WTC11 (cell line): ENCODE results near the gene C1orf56. TPM values are rescaled to one million over a fixed set of nuclear protein-coding genes. Genes with fewer than 3 reads are reported as not detected.

ENCODE experiments used
- CBFB ChIP-seq: sonication (generic); formaldehyde crosslinking; IDR thresholded peaks from 2 replicates; pipeline ENCODE4 v1.8.1; 2022; ENCODE audit warnings: mild to moderate bottlenecking, low read depth, missing genetic modification reagents
- ETV6 ChIP-seq: sonication (generic); formaldehyde crosslinking; IDR thresholded peaks from 2 replicates; pipeline ENCODE4 v1.8.1; 2022; ENCODE audit warnings: mild to moderate bottlenecking, missing genetic modification reagents
- FOXJ3 ChIP-seq: sonication (generic); formaldehyde crosslinking; IDR thresholded peaks from 2 replicates; pipeline ENCODE4 v1.9.0; 2021; ENCODE audit warnings: missing genetic modification reagents, mild to moderate bottlenecking, borderline replicate concordance
- HMGXB4 ChIP-seq: sonication (generic); formaldehyde crosslinking; IDR thresholded peaks from 2 replicates; pipeline ENCODE4 v1.8.1; 2023; ENCODE audit warnings: mild to moderate bottlenecking, moderate library complexity, missing genetic modification reagents
- JAZF1 ChIP-seq: fragments of 250-450 bp; sonication (Bioruptor Pico); IDR thresholded peaks from 2 replicates; pipeline ENCODE4 v1.9.0; 2021; ENCODE audit warnings: moderate library complexity, mild to moderate bottlenecking, inconsistent platforms
- MAX ChIP-seq: sonication (generic); formaldehyde crosslinking; IDR thresholded peaks from 2 replicates; pipeline ENCODE4 v1.8.0; 2022; ENCODE audit warnings: mild to moderate bottlenecking, missing genetic modification reagents
- MLX ChIP-seq: sonication (generic); formaldehyde crosslinking; IDR thresholded peaks from 2 replicates; pipeline ENCODE4 v1.8.1; 2023; ENCODE audit warnings: mild to moderate bottlenecking, missing genetic modification reagents, moderate library complexity
- MYBL2 ChIP-seq: sonication (generic); formaldehyde crosslinking; IDR thresholded peaks from 2 replicates; pipeline ENCODE4 v1.8.1; 2023; ENCODE audit warnings: mild to moderate bottlenecking, moderate library complexity, missing genetic modification reagents
- NFYB ChIP-seq: sonication (generic); formaldehyde crosslinking; conservative IDR thresholded peaks from 2 replicates; pipeline ENCODE4 v1.8.0; 2022; ENCODE audit warnings: low read depth, missing genetic modification reagents
- PRRX2 ChIP-seq: fragments of 250-450 bp; sonication (Bioruptor Pico); IDR thresholded peaks from 2 replicates; pipeline ENCODE4 v1.8.0; 2021; ENCODE audit warnings: mild to moderate bottlenecking
- SP1 ChIP-seq: sonication (generic); formaldehyde crosslinking; conservative IDR thresholded peaks from 2 replicates; pipeline ENCODE4 v1.8.1; 2022; ENCODE audit warnings: missing genetic modification reagents
- TEAD1 ChIP-seq: sonication (generic); formaldehyde crosslinking; IDR thresholded peaks from 2 replicates; pipeline ENCODE4 v1.8.0; 2022; ENCODE audit warnings: mild to moderate bottlenecking, missing genetic modification reagents
- USF1 ChIP-seq: sonication (generic); formaldehyde crosslinking; IDR thresholded peaks from 2 replicates; pipeline ENCODE4 v1.8.0; 2022; ENCODE audit warnings: mild to moderate bottlenecking, missing genetic modification reagents
- ZNF671 ChIP-seq: fragments of 250-450 bp; sonication (Bioruptor Pico); IDR thresholded peaks from 2 replicates; pipeline ENCODE4 v1.8.0; 2021; ENCODE audit warnings: mild to moderate bottlenecking
- total RNA-seq: library from RNA; stranded (reverse); gene quantifications from 3 replicates; pipeline ENCODE4 v1.2.3, GENCODE V29; 2021
- TF ChIP-seq, protein P1 (sequence below): sonication (generic); formaldehyde crosslinking; IDR thresholded peaks from 2 replicates; pipeline ENCODE4 v1.8.1; 2023; ENCODE audit warnings: mild to moderate bottlenecking, missing genetic modification reagents, moderate library complexity
- TF ChIP-seq, protein P2 (sequence below): sonication (generic); formaldehyde crosslinking; IDR thresholded peaks from 2 replicates; pipeline ENCODE4 v1.8.1; 2023; ENCODE audit warnings: mild to moderate bottlenecking, missing genetic modification reagents
- TF ChIP-seq, protein P3 (sequence below): sonication (generic); formaldehyde crosslinking; IDR thresholded peaks from 2 replicates; pipeline ENCODE4 v1.8.1; 2022; ENCODE audit warnings: missing genetic modification reagents, borderline replicate concordance
- TF ChIP-seq, protein P4 (sequence below): fragments of 250-450 bp; sonication (Bioruptor Pico); IDR thresholded peaks from 2 replicates; pipeline ENCODE4 v1.8.0; 2021; ENCODE audit warnings: mild to moderate bottlenecking
- TF ChIP-seq, protein P5 (sequence below): fragments of 250-450 bp; sonication (Bioruptor Pico); IDR thresholded peaks from 2 replicates; pipeline ENCODE4 v1.9.0; 2021; ENCODE audit warnings: mild to moderate bottlenecking, borderline replicate concordance
- TF ChIP-seq, protein P6 (sequence below): sonication (generic); formaldehyde crosslinking; IDR thresholded peaks from 2 replicates; pipeline ENCODE4 v1.8.1; 2022; ENCODE audit warnings: mild to moderate bottlenecking, missing genetic modification reagents, moderate library complexity, borderline replicate concordance

The C1orf56 gene
- total RNA-seq, 1 experiment from 2014 or later = 2.9 TPM

DNA sequence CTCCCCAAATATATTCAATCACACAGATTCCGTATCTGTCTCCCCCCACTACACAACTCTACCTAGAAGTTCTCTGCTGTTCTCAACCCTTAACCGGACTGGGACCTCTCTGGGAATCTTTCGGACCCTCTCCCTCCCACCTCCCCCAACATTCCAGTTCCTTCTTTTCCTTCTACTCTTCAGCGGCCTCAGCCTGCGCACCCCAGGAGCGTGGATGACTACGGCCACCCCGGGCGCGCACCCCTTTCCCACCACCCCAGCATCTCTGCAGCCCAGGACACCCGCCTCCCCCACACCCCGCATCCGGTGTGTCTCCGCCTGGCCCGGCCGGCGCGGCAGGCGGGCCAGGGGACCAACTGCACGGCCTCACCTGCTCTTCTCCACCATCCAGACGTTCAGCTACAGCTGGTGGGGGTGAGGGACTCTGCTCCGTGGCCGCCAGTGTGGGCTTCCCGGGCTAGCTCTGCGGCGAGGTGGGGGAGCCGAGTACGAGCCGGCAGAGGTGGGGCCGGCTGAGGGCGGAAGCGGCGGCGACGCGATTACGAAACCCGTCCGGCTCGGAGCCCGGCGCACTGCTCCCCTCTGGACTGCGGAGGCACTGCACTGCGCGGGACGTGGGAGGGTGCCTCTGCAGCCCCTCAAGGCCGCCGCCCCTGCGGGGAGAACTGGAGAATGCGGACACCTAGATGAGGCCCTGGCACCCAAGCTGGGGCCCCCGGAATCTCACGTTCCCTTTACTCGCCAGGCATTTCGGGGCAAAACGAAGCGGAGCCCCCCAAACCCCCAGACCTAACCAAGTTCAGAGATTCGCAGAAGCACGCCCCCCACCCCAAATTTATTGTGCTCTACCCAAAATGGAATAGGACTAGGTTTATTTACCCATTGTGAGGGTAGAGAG is 11.8 kb downstream of the C1orf56 start, which contains the start of gene CDC42SE1 (continued):
- TF ChIP-seq ETV6 (CRISPR knock-in tag) (peak; percentile 76; the same call in 1 of the 2 replicates), MLX (CRISPR knock-in tag) (no peak), NFYB (CRISPR knock-in tag) (no peak), HMGXB4 (peak; percentile 98; the same call in 1 of the 2 replicates), MAX (CRISPR knock-in tag) (peak; percentile 65), FOXJ3 (no peak), USF1 (CRISPR knock-in tag) (no peak), CBFB (CRISPR knock-in tag) (no peak), TEAD1 (CRISPR knock-in tag) (no peak; the same call in 1 of the 2 replicates), JAZF1 (CRISPR knock-in tag) (no peak), PRRX2 (CRISPR knock-in tag) (no peak), MYBL2 (CRISPR knock-in tag) (peak; percentile 32; the same call in 1 of the 2 replicates), ZNF671 (CRISPR knock-in tag) (no peak), SP1 (CRISPR knock-in tag) (no peak)
- TF ChIP-seq, protein P1, sequence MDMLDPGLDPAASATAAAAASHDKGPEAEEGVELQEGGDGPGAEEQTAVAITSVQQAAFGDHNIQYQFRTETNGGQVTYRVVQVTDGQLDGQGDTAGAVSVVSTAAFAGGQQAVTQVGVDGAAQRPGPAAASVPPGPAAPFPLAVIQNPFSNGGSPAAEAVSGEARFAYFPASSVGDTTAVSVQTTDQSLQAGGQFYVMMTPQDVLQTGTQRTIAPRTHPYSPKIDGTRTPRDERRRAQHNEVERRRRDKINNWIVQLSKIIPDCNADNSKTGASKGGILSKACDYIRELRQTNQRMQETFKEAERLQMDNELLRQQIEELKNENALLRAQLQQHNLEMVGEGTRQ = no peak
- TF ChIP-seq, protein P2, sequence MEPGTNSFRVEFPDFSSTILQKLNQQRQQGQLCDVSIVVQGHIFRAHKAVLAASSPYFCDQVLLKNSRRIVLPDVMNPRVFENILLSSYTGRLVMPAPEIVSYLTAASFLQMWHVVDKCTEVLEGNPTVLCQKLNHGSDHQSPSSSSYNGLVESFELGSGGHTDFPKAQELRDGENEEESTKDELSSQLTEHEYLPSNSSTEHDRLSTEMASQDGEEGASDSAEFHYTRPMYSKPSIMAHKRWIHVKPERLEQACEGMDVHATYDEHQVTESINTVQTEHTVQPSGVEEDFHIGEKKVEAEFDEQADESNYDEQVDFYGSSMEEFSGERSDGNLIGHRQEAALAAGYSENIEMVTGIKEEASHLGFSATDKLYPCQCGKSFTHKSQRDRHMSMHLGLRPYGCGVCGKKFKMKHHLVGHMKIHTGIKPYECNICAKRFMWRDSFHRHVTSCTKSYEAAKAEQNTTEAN (CRISPR knock-in tag) = no peak
- TF ChIP-seq, protein P3, sequence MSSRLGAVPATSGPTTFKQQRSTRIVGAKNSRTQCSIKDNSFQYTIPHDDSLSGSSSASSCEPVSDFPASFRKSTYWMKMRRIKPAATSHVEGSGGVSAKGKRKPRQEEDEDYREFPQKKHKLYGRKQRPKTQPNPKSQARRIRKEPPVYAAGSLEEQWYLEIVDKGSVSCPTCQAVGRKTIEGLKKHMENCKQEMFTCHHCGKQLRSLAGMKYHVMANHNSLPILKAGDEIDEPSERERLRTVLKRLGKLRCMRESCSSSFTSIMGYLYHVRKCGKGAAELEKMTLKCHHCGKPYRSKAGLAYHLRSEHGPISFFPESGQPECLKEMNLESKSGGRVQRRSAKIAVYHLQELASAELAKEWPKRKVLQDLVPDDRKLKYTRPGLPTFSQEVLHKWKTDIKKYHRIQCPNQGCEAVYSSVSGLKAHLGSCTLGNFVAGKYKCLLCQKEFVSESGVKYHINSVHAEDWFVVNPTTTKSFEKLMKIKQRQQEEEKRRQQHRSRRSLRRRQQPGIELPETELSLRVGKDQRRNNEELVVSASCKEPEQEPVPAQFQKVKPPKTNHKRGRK (CRISPR knock-in tag) = no peak
- TF ChIP-seq, protein P4, sequence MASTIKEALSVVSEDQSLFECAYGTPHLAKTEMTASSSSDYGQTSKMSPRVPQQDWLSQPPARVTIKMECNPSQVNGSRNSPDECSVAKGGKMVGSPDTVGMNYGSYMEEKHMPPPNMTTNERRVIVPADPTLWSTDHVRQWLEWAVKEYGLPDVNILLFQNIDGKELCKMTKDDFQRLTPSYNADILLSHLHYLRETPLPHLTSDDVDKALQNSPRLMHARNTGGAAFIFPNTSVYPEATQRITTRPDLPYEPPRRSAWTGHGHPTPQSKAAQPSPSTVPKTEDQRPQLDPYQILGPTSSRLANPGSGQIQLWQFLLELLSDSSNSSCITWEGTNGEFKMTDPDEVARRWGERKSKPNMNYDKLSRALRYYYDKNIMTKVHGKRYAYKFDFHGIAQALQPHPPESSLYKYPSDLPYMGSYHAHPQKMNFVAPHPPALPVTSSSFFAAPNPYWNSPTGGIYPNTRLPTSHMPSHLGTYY (CRISPR knock-in tag) = no peak
- TF ChIP-seq, protein P5, sequence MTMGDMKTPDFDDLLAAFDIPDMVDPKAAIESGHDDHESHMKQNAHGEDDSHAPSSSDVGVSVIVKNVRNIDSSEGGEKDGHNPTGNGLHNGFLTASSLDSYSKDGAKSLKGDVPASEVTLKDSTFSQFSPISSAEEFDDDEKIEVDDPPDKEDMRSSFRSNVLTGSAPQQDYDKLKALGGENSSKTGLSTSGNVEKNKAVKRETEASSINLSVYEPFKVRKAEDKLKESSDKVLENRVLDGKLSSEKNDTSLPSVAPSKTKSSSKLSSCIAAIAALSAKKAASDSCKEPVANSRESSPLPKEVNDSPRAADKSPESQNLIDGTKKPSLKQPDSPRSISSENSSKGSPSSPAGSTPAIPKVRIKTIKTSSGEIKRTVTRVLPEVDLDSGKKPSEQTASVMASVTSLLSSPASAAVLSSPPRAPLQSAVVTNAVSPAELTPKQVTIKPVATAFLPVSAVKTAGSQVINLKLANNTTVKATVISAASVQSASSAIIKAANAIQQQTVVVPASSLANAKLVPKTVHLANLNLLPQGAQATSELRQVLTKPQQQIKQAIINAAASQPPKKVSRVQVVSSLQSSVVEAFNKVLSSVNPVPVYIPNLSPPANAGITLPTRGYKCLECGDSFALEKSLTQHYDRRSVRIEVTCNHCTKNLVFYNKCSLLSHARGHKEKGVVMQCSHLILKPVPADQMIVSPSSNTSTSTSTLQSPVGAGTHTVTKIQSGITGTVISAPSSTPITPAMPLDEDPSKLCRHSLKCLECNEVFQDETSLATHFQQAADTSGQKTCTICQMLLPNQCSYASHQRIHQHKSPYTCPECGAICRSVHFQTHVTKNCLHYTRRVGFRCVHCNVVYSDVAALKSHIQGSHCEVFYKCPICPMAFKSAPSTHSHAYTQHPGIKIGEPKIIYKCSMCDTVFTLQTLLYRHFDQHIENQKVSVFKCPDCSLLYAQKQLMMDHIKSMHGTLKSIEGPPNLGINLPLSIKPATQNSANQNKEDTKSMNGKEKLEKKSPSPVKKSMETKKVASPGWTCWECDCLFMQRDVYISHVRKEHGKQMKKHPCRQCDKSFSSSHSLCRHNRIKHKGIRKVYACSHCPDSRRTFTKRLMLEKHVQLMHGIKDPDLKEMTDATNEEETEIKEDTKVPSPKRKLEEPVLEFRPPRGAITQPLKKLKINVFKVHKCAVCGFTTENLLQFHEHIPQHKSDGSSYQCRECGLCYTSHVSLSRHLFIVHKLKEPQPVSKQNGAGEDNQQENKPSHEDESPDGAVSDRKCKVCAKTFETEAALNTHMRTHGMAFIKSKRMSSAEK (CRISPR knock-in tag) = no peak
- TF ChIP-seq, protein P6, sequence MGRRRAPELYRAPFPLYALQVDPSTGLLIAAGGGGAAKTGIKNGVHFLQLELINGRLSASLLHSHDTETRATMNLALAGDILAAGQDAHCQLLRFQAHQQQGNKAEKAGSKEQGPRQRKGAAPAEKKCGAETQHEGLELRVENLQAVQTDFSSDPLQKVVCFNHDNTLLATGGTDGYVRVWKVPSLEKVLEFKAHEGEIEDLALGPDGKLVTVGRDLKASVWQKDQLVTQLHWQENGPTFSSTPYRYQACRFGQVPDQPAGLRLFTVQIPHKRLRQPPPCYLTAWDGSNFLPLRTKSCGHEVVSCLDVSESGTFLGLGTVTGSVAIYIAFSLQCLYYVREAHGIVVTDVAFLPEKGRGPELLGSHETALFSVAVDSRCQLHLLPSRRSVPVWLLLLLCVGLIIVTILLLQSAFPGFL (CRISPR knock-in tag) = no peak
